T-helper 2 cell treated with Interferon-gamma antibody and Interleukin-4, amounts not matched to agents 5 μg/mL and 100 μg/mL, for 36 hours (primary cell): ENCODE data around the gene CDH13.

Experiments used
- DNase-seq: peaks from one replicate; pipeline ENCODE4 v3.0.0; 2021; ENCODE audit warnings: low spot score
- H3K27ac Mint-ChIP-seq: one replicate; pipeline ENCODE4 v1.8.0; 2021; ENCODE audit warnings: mild to moderate bottlenecking, mixed read lengths
- H3K27me3 Mint-ChIP-seq: one replicate; pipeline ENCODE4 v1.8.0; 2021; ENCODE audit warnings: low read depth, mixed read lengths
- H3K36me3 Mint-ChIP-seq: one replicate; pipeline ENCODE4 v1.8.0; 2021; ENCODE audit warnings: low read depth, mixed read lengths
- H3K4me1 Mint-ChIP-seq: one replicate; pipeline ENCODE4 v1.8.0; 2021; ENCODE audit warnings: low read depth, mixed read lengths
- H3K4me3 Mint-ChIP-seq: one replicate; pipeline ENCODE4 v1.8.0; 2022; ENCODE audit warnings: mild to moderate bottlenecking, moderate library complexity, mixed read lengths
- H3K9me3 Mint-ChIP-seq: one replicate; pipeline ENCODE4 v1.8.0; 2021; ENCODE audit warnings: mixed read lengths

CDH13 gene

GRCh38 chr16:82633964-82634600 is 7.3 kb downstream of the CDH13 start:
- DNase-seq: no peak
- Mint-ChIP-seq H3K4me3 (no peak overlapping the region), H3K36me3 (no peaks in the 10 kb centered on the region), H3K9me3 (no peaks in the 10 kb centered on the region), H3K4me1 (peaks cover 5% of the 10 kb centered on the region), H3K27ac (no peak overlapping the region), H3K27me3 (peaks cover 32% of the 10 kb centered on the region)

- DNase-seq: no peak
- no peak overlapping the region for H3K4me3 Mint-ChIP-seq
- peaks cover 22% of the 10 kb centered on the region for H3K27me3 Mint-ChIP-seq
- H3K9me3 Mint-ChIP-seq: no peaks in the 10 kb centered on the region
- H3K27ac Mint-ChIP-seq: no peak overlapping the region
- peaks cover 9% of the 10 kb centered on the region for H3K4me1 Mint-ChIP-seq
- H3K36me3 Mint-ChIP-seq: no peaks in the 10 kb centered on the region
These were observed 8.3 kb downstream of the CDH13 start for GRCh38 chr16:82634955-82635610.

GRCh38 chr16:82636485-82636884 is 9.7 kb downstream of the CDH13 start:
- no peaks in the 10 kb centered on the region for H3K9me3 Mint-ChIP-seq
- no peak overlapping the region for H3K4me3 Mint-ChIP-seq
- no peak overlapping the region for H3K27ac Mint-ChIP-seq
- peaks cover 12% of the 10 kb centered on the region for H3K4me1 Mint-ChIP-seq
- no peaks in the 10 kb centered on the region for H3K36me3 Mint-ChIP-seq
- DNase-seq: no peak
- H3K27me3 Mint-ChIP-seq: peaks cover 10% of the 10 kb centered on the region

GRCh38 chr16:82636958-82637357 is 10.2 kb downstream of the CDH13 start:
- Mint-ChIP-seq H3K27ac (no peak overlapping the region), H3K36me3 (no peaks in the 10 kb centered on the region), H3K27me3 (peaks cover 6% of the 10 kb centered on the region), H3K4me3 (no peak overlapping the region), H3K4me1 (peaks cover 14% of the 10 kb centered on the region), H3K9me3 (no peaks in the 10 kb centered on the region)
- no peak for DNase-seq

- Mint-ChIP-seq H3K36me3 (no peaks in the 10 kb centered on the region), H3K9me3 (no peaks in the 10 kb centered on the region), H3K4me3 (no peak overlapping the region), H3K27ac (no peak overlapping the region), H3K4me1 (peaks cover 22% of the 10 kb centered on the region), H3K27me3 (peaks cover 2% of the 10 kb centered on the region)
- DNase-seq: no peak
These were observed 11.5 kb downstream of the CDH13 start for GRCh38 chr16:82638095-82638798.

GRCh38 chr16:82639263-82639662 is 12.5 kb downstream of the CDH13 start:
- DNase-seq: no peak
- H3K36me3 Mint-ChIP-seq: no peaks in the 10 kb centered on the region
- peaks cover 23% of the 10 kb centered on the region for H3K4me1 Mint-ChIP-seq
- peaks cover 2% of the 10 kb centered on the region for H3K27me3 Mint-ChIP-seq
- no peak overlapping the region for H3K4me3 Mint-ChIP-seq
- no peak overlapping the region for H3K27ac Mint-ChIP-seq
- no peaks in the 10 kb centered on the region for H3K9me3 Mint-ChIP-seq

- Mint-ChIP-seq H3K4me1 (peaks cover 24% of the 10 kb centered on the region), H3K9me3 (no peaks in the 10 kb centered on the region), H3K4me3 (no peak overlapping the region), H3K27me3 (peaks cover 2% of the 10 kb centered on the region), H3K27ac (no peak overlapping the region), H3K36me3 (no peaks in the 10 kb centered on the region)
- peak; percentile 39 for DNase-seq
These were observed 13.0 kb downstream of the CDH13 start for GRCh38 chr16:82639666-82640336.

GRCh38 chr16:82641336-82641984 is 14.7 kb downstream of the CDH13 start:
- H3K36me3 Mint-ChIP-seq: no peaks in the 10 kb centered on the region

GRCh38 chr16:82643136-82643535 is 16.4 kb downstream of the CDH13 start:
- Mint-ChIP-seq H3K36me3 (no peaks in the 10 kb centered on the region), H3K4me3 (no peak overlapping the region), H3K9me3 (no peaks in the 10 kb centered on the region), H3K27me3 (peaks cover 4% of the 10 kb centered on the region), H3K27ac (no peak overlapping the region), H3K4me1 (peaks cover 33% of the 10 kb centered on the region)
- no peak for DNase-seq

More at GRCh38 chr16:82641336-82641984, 14.7 kb downstream of the CDH13 start:
- peaks cover 22% of the 10 kb centered on the region for H3K4me1 Mint-ChIP-seq
- H3K4me3 Mint-ChIP-seq: no peak overlapping the region
- H3K27me3 Mint-ChIP-seq: peaks cover 4% of the 10 kb centered on the region
- no peak overlapping the region for H3K27ac Mint-ChIP-seq
- H3K9me3 Mint-ChIP-seq: no peaks in the 10 kb centered on the region
- DNase-seq: no peak

- Mint-ChIP-seq H3K27me3 (peaks cover 7% of the 10 kb centered on the region), H3K4me1 (peaks cover 38% of the 10 kb centered on the region), H3K4me3 (no peak overlapping the region), H3K27ac (no peak overlapping the region), H3K9me3 (peaks cover 2% of the 10 kb centered on the region), H3K36me3 (no peaks in the 10 kb centered on the region)
- no peak for DNase-seq
These were observed 17.3 kb downstream of the CDH13 start for GRCh38 chr16:82643936-82644630.

- DNase-seq: no peak
- Mint-ChIP-seq H3K27ac (no peak overlapping the region), H3K9me3 (peaks cover 5% of the 10 kb centered on the region), H3K27me3 (peaks cover 11% of the 10 kb centered on the region), H3K4me3 (no peak overlapping the region), H3K36me3 (no peaks in the 10 kb centered on the region), H3K4me1 (peaks cover 51% of the 10 kb centered on the region)
These were observed 19.7 kb downstream of the CDH13 start for GRCh38 chr16:82646504-82646903.

- Mint-ChIP-seq H3K36me3 (no peaks in the 10 kb centered on the region), H3K4me1 (peaks cover 67% of the 10 kb centered on the region)
These were observed 23.0 kb downstream of the CDH13 start for GRCh38 chr16:82649766-82650165.

GRCh38 chr16:82650804-82651203 is 24.0 kb downstream of the CDH13 start:
- Mint-ChIP-seq H3K9me3 (peaks cover 5% of the 10 kb centered on the region), H3K4me3 (peak overlapping the region; percentile 49), H3K4me1 (peaks cover 71% of the 10 kb centered on the region), H3K27me3 (peaks cover 8% of the 10 kb centered on the region), H3K36me3 (no peaks in the 10 kb centered on the region), H3K27ac (peak overlapping the region; percentile 34)
- DNase-seq: no peak

More at GRCh38 chr16:82649766-82650165, 23.0 kb downstream of the CDH13 start:
- H3K4me3 Mint-ChIP-seq: no peak overlapping the region
- no peak for DNase-seq
- H3K27ac Mint-ChIP-seq: no peak overlapping the region
- peaks cover 5% of the 10 kb centered on the region for H3K9me3 Mint-ChIP-seq
- H3K27me3 Mint-ChIP-seq: peaks cover 11% of the 10 kb centered on the region
